Measurements from ENCODE around the gene PREX1. TPM values are rescaled to one million over a fixed set of nuclear protein-coding genes. Genes with fewer than 3 reads are reported as not detected.

Gene PREX1
- total and polyA plus RNA-seq, 9 donors, result 3.8 to 13.6 (median 6.7) TPM

GRCh38 chr20:48799328-48800105 lies 28.3 kb downstream of the PREX1 start:
- no peak overlapping the region for H3K27ac ChIP-seq
- H3K4me1 ChIP-seq (ENCODE audit: insufficient read depth), result no peaks in the 10 kb centered on the region
- 82 to 89% (median 82%) methylated on average over 12 of the region's 12 CpGs for WGBS, 3 donors
- H3K36me3 ChIP-seq, result no peaks in the 10 kb centered on the region
- TF ChIP-seq CTCF (IDR thresholded peaks at IDR 0.05), result no peak
- TF ChIP-seq EP300 (IDR thresholded peaks at IDR 0.05), result no peak
- no peak for TF ChIP-seq POLR2A (IDR thresholded peaks at IDR 0.05)
- H3K27me3 ChIP-seq, result no peaks in the 10 kb centered on the region
- intact Hi-C loops (cut with DNase I), result no loop called here
- H3K4me3 ChIP-seq, result no peak overlapping the region
- no peaks in the 10 kb centered on the region for H3K9me3 ChIP-seq
- DNase-seq, result no peak

GRCh38 chr20:48797850-48798747 lies 29.7 kb downstream of the PREX1 start:
- DNase-seq, result no peak
- no peak for TF ChIP-seq POLR2A (IDR thresholded peaks at IDR 0.05)
- no peak for TF ChIP-seq CTCF (IDR thresholded peaks at IDR 0.05)
- TF ChIP-seq EP300 (IDR thresholded peaks at IDR 0.05), result no peak

GRCh38 chr20:48797275-48797825 lies 30.4 kb downstream of the PREX1 start:
- Histone ChIP-seq H3K27ac (no peak overlapping the region), H3K4me3 (no peak overlapping the region), H3K27me3 (no peaks in the 10 kb centered on the region), H3K36me3 (no peaks in the 10 kb centered on the region), H3K4me1 (ENCODE audit: insufficient read depth) (no peaks in the 10 kb centered on the region), H3K9me3 (no peaks in the 10 kb centered on the region)
- 86 to 89% (median 87%) methylated on average over 15 of the region's 15 CpGs for WGBS, 3 donors
- intact Hi-C loops (cut with DNase I), result no loop called here
- TF ChIP-seq EP300 (IDR thresholded peaks at IDR 0.05) (no peak), POLR2A (IDR thresholded peaks at IDR 0.05) (no peak), CTCF (IDR thresholded peaks at IDR 0.05) (no peak)
- no peak for DNase-seq

More at GRCh38 chr20:48797850-48798747, 29.7 kb downstream of the PREX1 start:
- no peaks in the 10 kb centered on the region for H3K4me1 ChIP-seq (ENCODE audit: insufficient read depth)
- no peak overlapping the region for H3K27ac ChIP-seq
- H3K27me3 ChIP-seq, result no peaks in the 10 kb centered on the region
- H3K4me3 ChIP-seq, result no peak overlapping the region
- WGBS, 3 donors, result 79 to 83% (median 81%) methylated on average over 11 of the region's 11 CpGs
- H3K9me3 ChIP-seq, result no peaks in the 10 kb centered on the region
- H3K36me3 ChIP-seq, result no peaks in the 10 kb centered on the region
- intact Hi-C loops (cut with DNase I), result no loop called here

GRCh38 chr20:48795732-48796131 lies 32.1 kb downstream of the PREX1 start:
- WGBS, 3 donors, result 55 to 64% (median 56%) methylated on average over 5 of the region's 5 CpGs
- H3K27ac ChIP-seq, result no peak overlapping the region
- no peaks in the 10 kb centered on the region for H3K27me3 ChIP-seq
- H3K9me3 ChIP-seq, result no peaks in the 10 kb centered on the region
- no peak overlapping the region for H3K4me3 ChIP-seq
- intact Hi-C loops (cut with DNase I), result no loop called here
- DNase-seq, result no peak
- no peak for TF ChIP-seq EP300 (IDR thresholded peaks at IDR 0.05)
- TF ChIP-seq CTCF (IDR thresholded peaks at IDR 0.05), result no peak
- no peak for TF ChIP-seq POLR2A (IDR thresholded peaks at IDR 0.05)
- H3K4me1 ChIP-seq (ENCODE audit: insufficient read depth), result peaks cover 12% of the 10 kb centered on the region
- no peaks in the 10 kb centered on the region for H3K36me3 ChIP-seq

Data from ovary (tissue), 9 donors.